GF-D8 (cell line): Measurements from ENCODE around the gene C1orf74.

Source experiments
- DNase-seq: peaks from one replicate; lab custom pipeline; 2025; lab: John Stamatoyannopoulos, UW

The C1orf74 gene

DNA sequence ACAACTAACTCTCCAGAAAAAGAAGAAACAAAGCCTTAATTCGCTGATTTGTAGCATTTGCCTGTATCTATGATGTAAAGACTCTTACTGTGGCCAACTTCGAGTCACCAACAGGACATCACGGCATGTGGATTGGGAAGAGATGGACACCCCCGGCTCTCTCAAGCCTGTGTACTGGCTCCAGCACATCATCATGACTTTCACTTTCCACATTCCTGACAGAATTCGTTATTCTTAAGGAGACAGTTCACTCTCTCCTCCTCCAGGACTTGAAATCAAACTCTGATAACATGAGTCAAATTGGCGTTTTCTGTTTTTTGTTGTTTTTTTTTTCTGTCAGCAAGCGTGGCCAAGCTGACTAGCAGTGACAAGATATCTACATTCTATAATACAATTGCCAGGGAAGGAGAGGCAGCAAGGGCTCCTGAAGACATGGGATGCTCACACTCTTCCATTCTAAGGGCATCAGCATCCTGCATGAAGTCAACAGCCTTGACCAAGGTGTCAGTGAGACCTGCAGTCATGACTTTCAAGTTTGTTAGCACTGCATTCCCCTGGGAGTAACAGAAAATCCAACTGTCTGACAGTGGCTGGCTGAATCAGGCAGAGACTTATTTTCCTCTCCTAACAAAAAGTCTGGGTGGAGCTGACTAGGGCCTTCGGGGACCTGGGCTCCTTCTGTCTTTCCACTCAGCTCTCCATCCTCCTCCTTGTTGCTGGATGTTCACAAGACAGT, 41.8 kb downstream of the C1orf74 start:
- no peak for DNase-seq

DNA sequence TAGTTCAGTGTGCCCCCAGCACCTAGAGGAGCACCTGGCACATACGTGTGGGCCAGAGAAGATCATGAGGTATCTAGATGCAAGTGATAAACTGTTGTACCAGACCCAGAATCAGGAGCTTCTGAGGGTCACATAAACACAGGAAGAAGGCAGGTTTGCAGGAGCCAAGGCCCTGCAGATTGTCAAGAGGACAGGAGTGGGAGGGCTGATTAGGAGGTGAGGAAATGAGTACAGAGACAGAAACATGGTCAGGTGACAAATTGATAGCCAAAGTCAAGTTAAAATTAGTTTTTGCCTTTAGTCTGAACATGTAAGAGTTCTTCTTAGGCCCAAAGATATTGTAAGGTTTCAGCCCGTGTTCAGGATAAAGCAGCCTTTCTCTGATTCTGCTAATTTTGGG, 42.5 kb downstream of the C1orf74 start:
- DNase-seq, result no peak

DNA sequence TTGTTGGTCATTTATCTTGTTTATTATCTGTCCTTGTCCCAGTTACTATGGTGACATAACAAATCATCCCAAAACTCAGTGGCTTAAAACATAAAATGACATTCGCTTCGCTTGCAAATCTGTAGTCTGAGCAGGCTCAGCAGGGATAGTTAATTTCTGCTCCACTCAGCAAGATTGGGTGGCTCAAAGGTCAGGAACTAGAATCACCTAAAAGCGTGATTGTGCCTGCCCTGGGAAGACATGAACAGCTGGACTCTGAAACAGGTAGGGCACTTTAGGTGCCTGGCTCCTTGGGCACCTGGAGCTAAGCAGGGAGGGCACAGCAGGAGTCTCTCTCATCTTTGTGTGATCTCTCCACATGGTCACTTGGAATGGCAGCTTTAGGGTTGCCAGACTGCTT, 43.2 kb downstream of the C1orf74 start:
- no peak for DNase-seq

DNA sequence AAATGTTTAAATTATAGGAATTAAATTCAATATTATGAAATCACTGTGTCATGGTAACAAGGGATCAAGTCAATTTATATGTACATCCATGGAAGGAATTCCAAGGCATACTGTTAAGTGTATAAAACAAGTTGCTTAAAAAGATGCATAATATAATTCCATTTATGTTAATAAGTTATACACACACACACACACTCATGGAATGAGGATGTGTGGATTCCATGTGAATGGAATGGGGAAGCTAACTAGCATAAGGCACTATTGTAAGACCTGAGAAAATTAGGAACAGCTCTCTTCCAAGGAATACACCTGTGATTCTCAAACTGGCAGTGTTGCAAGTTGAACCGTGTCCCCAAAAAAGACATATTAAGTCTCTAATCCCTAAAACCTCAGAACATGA, 46.1 kb downstream of the C1orf74 start:
- DNase-seq, result no peak

DNA sequence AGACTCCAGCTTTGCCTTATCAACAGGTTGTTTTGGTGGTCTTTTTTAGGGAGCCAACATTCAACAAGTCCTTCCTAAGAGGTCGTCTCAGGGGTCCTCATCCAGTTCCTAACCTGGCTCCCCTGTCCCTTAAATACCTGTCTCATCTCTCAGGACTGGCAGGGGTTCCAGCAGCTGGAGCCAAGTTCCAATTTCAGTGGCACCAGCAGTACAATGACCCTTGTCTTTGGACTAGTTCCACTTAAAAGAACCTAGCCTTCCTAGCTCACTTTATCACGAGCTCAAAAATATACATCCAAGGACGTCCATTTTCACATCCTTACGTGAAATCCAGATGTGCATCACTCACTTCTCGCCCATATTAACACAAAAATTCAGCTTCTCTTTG, 47.2 kb downstream of the C1orf74 start:
- no peak for DNase-seq

DNA sequence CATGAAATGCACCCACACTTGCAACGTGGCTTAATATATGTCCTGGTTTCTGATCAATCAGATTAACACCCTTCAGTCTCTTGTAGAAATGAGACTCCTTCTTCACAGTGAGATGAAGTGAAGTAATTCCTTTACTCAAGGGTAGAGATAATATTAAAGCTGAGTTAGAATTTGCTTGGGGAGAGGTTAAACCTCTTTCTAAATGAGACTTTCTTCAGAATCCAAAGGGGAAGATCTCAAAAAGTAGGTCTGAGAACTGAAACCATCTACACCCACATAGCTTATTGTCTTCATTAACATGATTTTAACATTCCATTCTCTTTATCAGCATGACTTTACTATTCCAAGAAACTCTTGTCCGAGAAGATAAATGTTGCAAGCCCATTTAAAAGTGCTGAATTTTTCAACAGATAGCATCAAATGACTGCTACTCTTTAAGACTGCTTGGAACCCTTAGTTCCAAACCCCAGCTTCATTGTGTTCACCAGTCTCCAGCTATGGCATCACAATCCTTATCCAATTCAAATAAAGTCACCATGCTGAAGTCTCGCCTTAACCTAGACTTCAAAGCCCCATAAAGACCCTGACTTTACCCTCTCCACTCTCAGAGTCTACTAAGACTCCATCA, 47.8 kb downstream of the C1orf74 start:
- DNase-seq, result no peak

DNA sequence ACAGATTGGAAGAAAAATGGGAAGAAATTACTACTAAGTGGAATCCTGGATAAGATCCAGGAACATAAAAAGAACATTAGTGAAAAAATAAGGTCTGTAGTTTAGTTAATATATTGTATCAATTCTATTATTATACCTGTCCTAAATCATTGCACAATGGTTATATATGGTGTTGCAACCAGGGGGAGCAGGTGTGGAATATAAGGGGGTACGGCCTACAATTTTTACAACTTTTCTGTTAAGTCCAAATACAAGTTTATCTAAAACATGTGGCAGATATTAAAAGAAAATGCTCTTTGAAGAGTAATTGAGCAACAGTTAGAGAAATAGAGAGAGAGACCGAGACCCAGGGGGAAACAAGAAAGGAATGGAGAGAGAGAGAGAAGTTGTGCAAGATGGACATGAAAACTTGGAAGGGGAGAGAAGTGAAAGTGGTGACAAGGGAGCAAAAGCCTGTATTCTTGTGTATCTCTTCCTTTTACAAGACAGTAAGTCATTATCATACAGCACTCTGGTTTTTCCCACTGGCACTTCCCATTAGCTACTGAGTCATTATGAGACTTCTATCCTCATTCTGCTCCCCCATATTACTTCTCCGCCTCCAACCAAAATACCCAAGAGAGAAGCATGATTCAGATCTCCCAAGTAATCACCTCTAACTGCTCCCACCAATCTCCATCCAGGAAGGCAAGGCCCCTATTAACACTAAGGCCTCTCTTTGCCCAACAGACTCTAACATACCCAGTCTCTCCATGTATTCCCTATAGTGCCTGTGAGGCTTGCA, 50.8 kb downstream of the C1orf74 start:
- no peak for DNase-seq

DNA sequence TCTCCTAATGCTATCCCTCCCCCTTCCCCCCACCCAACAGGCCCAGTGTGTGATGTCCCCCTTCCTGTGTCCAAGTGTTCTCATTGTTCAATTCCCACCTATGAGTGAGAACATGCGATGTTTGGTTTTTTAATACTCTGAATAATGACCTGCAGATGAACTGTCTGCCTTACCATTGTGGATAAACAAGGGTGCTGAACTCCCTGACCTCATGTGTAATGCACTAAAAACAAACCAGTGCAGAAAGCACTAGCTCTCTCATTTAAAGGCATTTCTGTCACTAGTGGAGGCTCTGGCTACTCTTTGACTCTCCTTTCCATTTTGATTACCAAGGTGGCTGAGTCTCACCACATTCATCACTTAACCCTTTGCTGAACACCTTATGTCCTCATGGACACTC, 51.6 kb downstream of the C1orf74 start:
- no peak for DNase-seq

DNA sequence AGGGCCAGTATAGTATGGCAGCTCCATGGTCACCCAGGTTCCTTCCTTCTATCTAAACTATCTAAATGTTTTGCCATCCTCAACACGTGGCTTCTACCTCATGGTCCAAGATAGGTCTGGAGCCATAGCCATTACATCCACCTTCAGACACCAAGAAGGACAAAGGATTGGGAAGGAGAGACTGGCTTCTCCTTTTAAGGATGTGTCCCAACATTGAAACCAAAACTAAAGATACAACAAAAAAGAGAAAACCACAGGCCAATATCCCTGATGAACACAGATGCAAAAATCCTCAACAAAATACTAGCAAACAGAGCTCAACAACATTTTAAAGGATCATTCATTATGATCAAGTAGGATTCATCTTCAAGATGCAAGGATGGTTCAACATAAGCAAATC, 54.9 kb downstream of the C1orf74 start:
- DNase-seq, result no peak
